Mesenchymal stem cell (in vitro differentiated cells and primary cell): Measurements from ENCODE around the gene TCF15.
A peak's percentile ranks its signal among the peaks of the same experiment; 100 is the strongest.

ENCODE experiments used
- DNase-seq: peaks from one replicate; pipeline ENCODE4 v3.0.0-alpha.2; 2013
- H2AFZ ChIP-seq: one replicate; pipeline ENCODE4 v1.6.1; 2013; ENCODE audit warnings: low read depth, mild to moderate bottlenecking, control low read depth, inconsistent platforms, low read length, moderate library complexity
- H2AK5ac ChIP-seq: 2 replicates; pipeline ENCODE4 v1.6.1; 2013; ENCODE audit warnings: low read length, moderate library complexity, mild to moderate bottlenecking, inconsistent platforms; ENCODE audit not compliant: severe bottlenecking
- H2BK120ac ChIP-seq: one replicate; pipeline ENCODE4 v1.6.1; 2013; ENCODE audit warnings: low read depth, mild to moderate bottlenecking, inconsistent platforms, low read length, moderate library complexity
- H2BK12ac ChIP-seq, 2 experiments: one replicate each; pipeline ENCODE4 v1.6.1; 2013; ENCODE audit warnings: inconsistent platforms in 2 of 2, low read length in 2 of 2, mild to moderate bottlenecking in 2 of 2, moderate library complexity in 2 of 2, control low read depth in 1 of 2
- H2BK15ac ChIP-seq: one replicate; pipeline ENCODE4 v1.6.1; 2013; ENCODE audit warnings: mild to moderate bottlenecking, low read depth, inconsistent platforms; ENCODE audit not compliant: poor library complexity, severe bottlenecking
- H2BK5ac ChIP-seq: 2 replicates; pipeline ENCODE4 v1.6.1; 2013; ENCODE audit warnings: low read depth, mild to moderate bottlenecking, low read length, control low read depth, inconsistent platforms; ENCODE audit not compliant: poor library complexity, severe bottlenecking
- H3K14ac ChIP-seq, 2 experiments: one replicate each; pipeline ENCODE4 v1.6.1; 2013; ENCODE audit warnings: inconsistent platforms in 2 of 2, low read length in 2 of 2, control low read depth in 1 of 2, mild to moderate bottlenecking in 1 of 2, moderate library complexity in 1 of 2
- H3K18ac ChIP-seq, 2 experiments: one replicate each; pipeline ENCODE4 v1.6.1; 2013; ENCODE audit warnings: inconsistent platforms in 2 of 2, low read length in 2 of 2, control low read depth in 1 of 2, low read depth in 1 of 2, mild to moderate bottlenecking in 1 of 2
- H3K23ac ChIP-seq, 2 experiments: one replicate each; pipeline ENCODE4 v1.6.1; 2013; ENCODE audit warnings: inconsistent platforms in 2 of 2, low read length in 2 of 2, mild to moderate bottlenecking in 2 of 2, moderate library complexity in 2 of 2, control low read depth in 1 of 2
- H3K27ac ChIP-seq: 2 replicates; pipeline ENCODE4 v1.5.1; 2013; ENCODE audit warnings: mild to moderate bottlenecking, moderate library complexity, low read length, control low read depth, inconsistent platforms; ENCODE audit not compliant: poor library complexity, severe bottlenecking
- H3K27me3 ChIP-seq, 2 experiments: 2 replicates each; pipeline versions ENCODE4 v1.6.1 to v1.7.0; 2013; ENCODE audit warnings: low read length in 2 of 2, mild to moderate bottlenecking in 2 of 2, moderate library complexity in 2 of 2, control low read depth in 1 of 2, inconsistent platforms in 1 of 2; ENCODE audit not compliant: control insufficient read depth in 1 of 2, insufficient read depth in 1 of 2
- H3K36me3 ChIP-seq, 2 experiments: 2 replicates each; pipeline versions ENCODE4 v1.6.1 to v1.7.0; 2013; ENCODE audit warnings: low read length in 2 of 2, control low read depth in 1 of 2, inconsistent platforms in 1 of 2, low read depth in 1 of 2, mild to moderate bottlenecking in 1 of 2; ENCODE audit not compliant: insufficient read depth in 2 of 2, control insufficient read depth in 1 of 2
- H3K4ac ChIP-seq, 2 experiments: one replicate each; pipeline ENCODE4 v1.6.1; 2013; ENCODE audit warnings: inconsistent platforms in 2 of 2, low read length in 2 of 2, mild to moderate bottlenecking in 2 of 2, moderate library complexity in 2 of 2, control low read depth in 1 of 2, low read depth in 1 of 2
- H3K4me1 ChIP-seq: 2 replicates; pipeline ENCODE4 v1.6.1; 2013; ENCODE audit warnings: low read depth, low read length, control low read depth; ENCODE audit not compliant: control insufficient read depth, insufficient read depth
- H3K4me2 ChIP-seq: 2 replicates; pipeline ENCODE4 v1.6.1; 2013; ENCODE audit warnings: low read length, mild to moderate bottlenecking, inconsistent platforms; ENCODE audit not compliant: poor library complexity, severe bottlenecking
- H3K4me3 ChIP-seq, 2 experiments: 2 replicates each; pipeline versions ENCODE4 v1.5.1 to v1.7.0; 2013; ENCODE audit warnings: low read length in 2 of 2, mild to moderate bottlenecking in 2 of 2, control low read depth in 1 of 2, low read depth in 1 of 2; ENCODE audit not compliant: insufficient read depth in 1 of 2
- H3K79me1 ChIP-seq: replicated peaks from 2 replicates; pipeline ENCODE4 v1.6.1; 2013; ENCODE audit warnings: mild to moderate bottlenecking, control low read depth, low read length, inconsistent platforms; ENCODE audit not compliant: poor library complexity, severe bottlenecking
- H3K9ac ChIP-seq: 2 replicates; pipeline ENCODE4 v1.7.0; 2013; ENCODE audit warnings: mild to moderate bottlenecking, low read length, moderate library complexity
- H3K9me3 ChIP-seq: 2 replicates; pipeline ENCODE4 v1.7.0; 2013; ENCODE audit warnings: mild to moderate bottlenecking, low read length; ENCODE audit not compliant: control insufficient read depth
- H4K8ac ChIP-seq: one replicate; pipeline ENCODE4 v1.6.1; 2013; ENCODE audit warnings: inconsistent platforms, mild to moderate bottlenecking, low read length, moderate library complexity
- H4K91ac ChIP-seq: one replicate; pipeline ENCODE4 v1.6.1; 2013; ENCODE audit warnings: mild to moderate bottlenecking, low read length, inconsistent platforms
- WGBS: methylation state at CpG from one replicate; pipeline ENCODE4 v1.1.7; 2013; ENCODE audit warnings: mixed read lengths; 5-methylcytosine and 5-hydroxymethylcytosine counted together

TCF15 gene

DNA sequence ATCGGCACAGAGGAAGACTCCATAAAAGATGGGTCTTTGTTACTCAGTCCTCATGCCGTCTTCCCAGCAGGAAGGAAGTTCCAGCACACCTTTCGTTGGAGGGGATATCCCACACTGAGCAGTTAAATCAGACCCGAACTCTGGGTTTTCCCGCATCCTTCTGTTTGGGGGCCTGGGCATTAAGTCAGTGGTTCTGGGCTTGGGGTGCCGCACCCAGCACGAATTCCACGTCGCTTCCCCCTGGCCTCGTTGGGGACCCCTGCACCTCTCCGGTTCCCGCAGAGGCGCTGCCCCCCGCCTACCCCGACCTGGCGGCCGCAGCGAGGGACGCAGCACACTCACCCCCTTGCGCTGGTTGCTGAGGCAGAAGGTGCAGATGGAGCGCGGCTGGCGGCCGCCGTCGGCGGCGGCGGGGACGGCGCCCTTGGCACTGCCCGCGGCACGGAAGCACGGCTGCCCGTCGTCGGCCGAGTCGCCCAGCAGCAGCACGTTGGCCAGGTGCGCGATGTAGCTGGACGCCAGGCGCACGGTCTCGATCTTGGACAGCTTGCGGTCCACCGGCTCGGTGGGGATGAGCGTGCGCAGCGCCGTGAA lies 641 bp downstream of the TCF15 start:
- Histone ChIP-seq H2BK120ac (no peak overlapping the region), H3K79me1 (no peaks in the 10 kb centered on the region), H2BK12ac (no peak overlapping the region), H2BK15ac (no peak overlapping the region), H3K4me2 (no peak overlapping the region), H3K23ac (no peak overlapping the region), H3K4ac (no peak overlapping the region), H4K91ac (peak overlapping the region; percentile 12), H3K4me3 (peak overlapping the region in 1 of 2 experiments; percentile 14), H3K18ac (no peak overlapping the region), H2AK5ac (no peak overlapping the region), H2BK5ac (no peak overlapping the region), H3K9ac (no peak overlapping the region), H3K14ac (no peak overlapping the region), H3K9me3 (no peaks in the 10 kb centered on the region), H2AFZ (no peak overlapping the region), H3K27ac (no peak overlapping the region), H4K8ac (no peak overlapping the region), H3K36me3 (no peaks in the 10 kb centered on the region), H3K27me3 (peaks cover 75 to 86% of the 10 kb centered on the region in 2 experiments), H3K4me1 (peaks cover 12% of the 10 kb centered on the region)
- DNase-seq, result no peak
- WGBS, result 18% methylated on average over 31 of the region's 54 CpGs

- H2AK5ac ChIP-seq, result no peak overlapping the region
- H3K4me2 ChIP-seq, result no peak overlapping the region
- no peak for DNase-seq
- 82% methylated on average over 8 of the region's 8 CpGs for WGBS
- H2BK120ac ChIP-seq, result no peak overlapping the region
- H3K36me3 ChIP-seq, result no peaks in the 10 kb centered on the region
- H3K18ac ChIP-seq, result no peak overlapping the region
- H2AFZ ChIP-seq, result no peak overlapping the region
- H3K79me1 ChIP-seq, result no peaks in the 10 kb centered on the region
- no peaks in the 10 kb centered on the region for H3K9me3 ChIP-seq
- H2BK12ac ChIP-seq, result no peak overlapping the region
- H3K14ac ChIP-seq, result no peak overlapping the region
- no peak overlapping the region for H4K91ac ChIP-seq
- no peak overlapping the region for H3K23ac ChIP-seq
- no peak overlapping the region for H2BK5ac ChIP-seq
- no peak overlapping the region for H3K9ac ChIP-seq
- no peak overlapping the region for H3K27ac ChIP-seq
- peaks cover 12% of the 10 kb centered on the region for H3K4me1 ChIP-seq
- H4K8ac ChIP-seq, result no peak overlapping the region
- H3K4me3 ChIP-seq, result no peak overlapping the region
- H3K4ac ChIP-seq, result no peak overlapping the region
- peaks cover 74 to 88% of the 10 kb centered on the region in 2 experiments for H3K27me3 ChIP-seq
- no peak overlapping the region for H2BK15ac ChIP-seq
These were observed 1.1 kb downstream of the TCF15 start for GRCh38 chr20:608970-609369.

GRCh38 chr20:607476-607875 lies 2.6 kb downstream of the TCF15 start:
- no peak overlapping the region for H4K91ac ChIP-seq
- H3K4me3 ChIP-seq, result no peak overlapping the region
- no peak overlapping the region for H4K8ac ChIP-seq
- no peak overlapping the region for H2BK15ac ChIP-seq
- no peaks in the 10 kb centered on the region for H3K79me1 ChIP-seq
- no peaks in the 10 kb centered on the region for H3K36me3 ChIP-seq
- no peak overlapping the region for H2AFZ ChIP-seq
- peaks cover 12% of the 10 kb centered on the region for H3K4me1 ChIP-seq
- no peak overlapping the region for H3K23ac ChIP-seq
- WGBS, result 86% methylated on average over 6 of the region's 6 CpGs
- H2BK5ac ChIP-seq, result no peak overlapping the region
- DNase-seq, result no peak
- H3K27me3 ChIP-seq, result peaks cover 71 to 87% of the 10 kb centered on the region in 2 experiments
- no peak overlapping the region for H2AK5ac ChIP-seq
- H2BK120ac ChIP-seq, result no peak overlapping the region
- H2BK12ac ChIP-seq, result no peak overlapping the region
- H3K4me2 ChIP-seq, result no peak overlapping the region
- no peak overlapping the region for H3K4ac ChIP-seq
- no peak overlapping the region for H3K14ac ChIP-seq
- no peak overlapping the region for H3K9ac ChIP-seq
- H3K27ac ChIP-seq, result no peak overlapping the region
- H3K18ac ChIP-seq, result no peak overlapping the region
- H3K9me3 ChIP-seq, result no peaks in the 10 kb centered on the region

DNA sequence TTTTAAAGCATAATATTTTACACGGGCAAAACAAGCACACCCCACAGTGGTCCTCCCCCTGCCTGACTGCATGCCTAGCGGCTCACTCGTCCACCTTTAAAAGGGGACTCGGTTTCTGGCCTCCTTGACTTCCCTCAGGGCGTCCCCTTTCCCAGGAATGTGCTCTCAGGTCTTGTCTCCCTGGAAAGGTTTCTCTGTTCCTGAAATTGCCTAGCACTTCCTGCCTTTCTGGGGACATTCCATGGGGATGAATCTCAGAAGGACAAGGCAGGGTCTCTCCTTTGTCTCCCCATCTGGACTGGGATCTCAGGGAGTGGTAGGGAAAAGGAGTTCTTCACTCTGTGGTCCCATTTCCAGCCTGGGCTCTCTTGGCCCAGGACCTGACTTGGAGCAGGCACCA lies 4.9 kb downstream of the TCF15 start:
- Histone ChIP-seq H2AK5ac (no peak overlapping the region), H2BK120ac (no peak overlapping the region), H3K27ac (no peak overlapping the region), H3K4me1 (peaks cover 7% of the 10 kb centered on the region), H3K27me3 (peaks cover 58 to 78% of the 10 kb centered on the region in 2 experiments), H3K4ac (no peak overlapping the region), H4K91ac (no peak overlapping the region), H3K36me3 (no peaks in the 10 kb centered on the region), H3K23ac (no peak overlapping the region), H3K4me2 (no peak overlapping the region), H4K8ac (no peak overlapping the region), H2BK12ac (no peak overlapping the region), H3K18ac (no peak overlapping the region), H3K9ac (no peak overlapping the region), H3K4me3 (no peak overlapping the region), H3K14ac (no peak overlapping the region), H2BK15ac (no peak overlapping the region), H2AFZ (no peak overlapping the region), H3K79me1 (no peaks in the 10 kb centered on the region), H3K9me3 (no peaks in the 10 kb centered on the region), H2BK5ac (no peak overlapping the region)
- DNase-seq, result no peak
- WGBS, result 65% methylated on average over 5 of the region's 5 CpGs
